CD4-positive, alpha-beta memory T cell (primary cell): ENCODE data around the gene LRFN2. TPM values are rescaled to one million over a fixed set of nuclear protein-coding genes. Genes with fewer than 3 reads are reported as not detected.

Experiments used
- CTCF ChIA-PET: fragments of 350-600 bp; sonication (Branson Sonifier 250); formaldehyde crosslinking; loops from one replicate; lab custom pipeline; 2021; ENCODE audit warnings: inconsistent platforms; ENCODE audit not compliant: partially characterized antibody; lab: Charles Lee
- POLR2A ChIA-PET: fragments of 350-600 bp; sonication (Branson Sonifier 250); formaldehyde crosslinking; loops from one replicate; lab custom pipeline; 2021; ENCODE audit not compliant: partially characterized antibody; lab: Charles Lee
- DNase-seq, 5 donors: peaks; one replicate each; pipeline versions ENCODE4 v3.0.0 to v3.0.0-alpha.2; 2020 to 2022; ENCODE audit warnings: mixed read lengths in 1 of 5
- H3K27ac ChIP-seq: one replicate; pipeline ENCODE4 v1.7.0; 2013; ENCODE audit warnings: low read depth, low read length
- H3K27me3 ChIP-seq: 2 replicates; pipeline ENCODE4 v1.7.0; 2013; ENCODE audit warnings: mild to moderate bottlenecking, low read length, moderate library complexity; ENCODE audit not compliant: insufficient read depth
- H3K36me3 ChIP-seq: 2 replicates; pipeline ENCODE4 v1.7.0; 2013; ENCODE audit warnings: mild to moderate bottlenecking, low read length, moderate library complexity; ENCODE audit not compliant: insufficient read depth
- H3K4me1 ChIP-seq: 2 replicates; pipeline ENCODE4 v1.7.0; 2013; ENCODE audit warnings: mild to moderate bottlenecking, low read length, moderate library complexity; ENCODE audit not compliant: insufficient read depth
- H3K4me3 ChIP-seq, 2 donors: one replicate each; pipeline ENCODE4 v1.7.0; 2013; ENCODE audit warnings: low read length in 2 of 2, mild to moderate bottlenecking in 1 of 2
- H3K9me3 ChIP-seq, 2 donors: one replicate each; pipeline ENCODE4 v1.7.0; 2013; ENCODE audit warnings: low read length in 2 of 2, control low read depth in 1 of 2; ENCODE audit not compliant: control insufficient read depth in 1 of 2
- H3K27ac Mint-ChIP-seq, 7 donors: one replicate each; pipeline ENCODE4 v1.8.0; 2020 to 2021; ENCODE audit warnings: mixed read lengths in 7 of 7, mild to moderate bottlenecking in 6 of 7, inconsistent platforms in 3 of 7, moderate library complexity in 3 of 7
- H3K27me3 Mint-ChIP-seq, 2 donors: one replicate each; pipeline ENCODE4 v1.8.0; 2020 to 2021; ENCODE audit warnings: mixed read lengths in 2 of 2
- H3K36me3 Mint-ChIP-seq, 2 donors: one replicate each; pipeline ENCODE4 v1.8.0; 2020 to 2021; ENCODE audit warnings: mixed read lengths in 2 of 2, inconsistent platforms in 1 of 2, mild to moderate bottlenecking in 1 of 2
- H3K4me1 Mint-ChIP-seq, 4 donors: one replicate each; pipeline ENCODE4 v1.8.0; 2020 to 2021; ENCODE audit warnings: mixed read lengths in 4 of 4, mild to moderate bottlenecking in 1 of 4
- H3K4me3 Mint-ChIP-seq, 8 donors: one replicate each; pipeline ENCODE4 v1.8.0; 2020 to 2021; ENCODE audit warnings: mixed read lengths in 8 of 8, mild to moderate bottlenecking in 7 of 8, moderate library complexity in 6 of 8, inconsistent platforms in 3 of 8
- H3K9me3 Mint-ChIP-seq, 8 donors: one replicate each; pipeline ENCODE4 v1.8.0; 2020 to 2021; ENCODE audit warnings: mixed read lengths in 8 of 8, mild to moderate bottlenecking in 5 of 8, inconsistent platforms in 3 of 8, moderate library complexity in 1 of 8
- intact Hi-C: fragments of 100-400 bp; cut with micrococcal nuclease; formaldehyde crosslinking; loops from one replicate; pipeline ENCODE4 v1.15.1; 2023
- polyA plus RNA-seq, 2 donors: library from polyadenylated mRNA; unstranded; fragments of 300-500 nt; fragmentation: Illumina TruSeq; gene quantifications; one replicate each; pipeline ENCODE4 v1.2.3, GENCODE V29; 2021
- total RNA-seq, 2 experiments: library from RNA; stranded (reverse); gene quantifications; one replicate each; pipeline ENCODE4 v1.2.3, GENCODE V29; 2021

The LRFN2 gene
- total and polyA plus RNA-seq, 4 experiments from 2014 or later = 0.17 TPM; not detected in 3

- Histone ChIP-seq H3K4me3 (no peak overlapping the region), H3K36me3 (no peaks in the 10 kb centered on the region), H3K4me1 (no peaks in the 10 kb centered on the region), H3K9me3 (no peaks in the 10 kb centered on the region), H3K27me3 (no peaks in the 10 kb centered on the region), H3K27ac (no peak overlapping the region)
- H3K4me3 Mint-ChIP-seq = no peak overlapping the region
- no peak overlapping the region for H3K27ac Mint-ChIP-seq
- H3K9me3 Mint-ChIP-seq = no peaks in the 10 kb centered on the region
- peaks cover 0 to 2% of the 10 kb centered on the region in 2 donors for H3K27me3 Mint-ChIP-seq
- no peaks in the 10 kb centered on the region for H3K4me1 Mint-ChIP-seq
- POLR2A ChIA-PET = no interaction called here
- H3K36me3 Mint-ChIP-seq = no peaks in the 10 kb centered on the region
- CTCF ChIA-PET = no interaction called here
- intact Hi-C loops = no loop called here
- no peak for DNase-seq
Measured at GRCh38 chr6:40509086-40509485, 78.1 kb downstream of the LRFN2 start.

GRCh38 chr6:40506954-40507353 lies 80.2 kb downstream of the LRFN2 start:
- peaks cover 2 to 6% of the 10 kb centered on the region in 2 donors for H3K27me3 Mint-ChIP-seq
- ChIA-PET CTCF (no interaction called here), POLR2A (no interaction called here)
- Histone ChIP-seq H3K4me1 (no peaks in the 10 kb centered on the region), H3K27me3 (no peaks in the 10 kb centered on the region), H3K4me3 (no peak overlapping the region), H3K9me3 (no peaks in the 10 kb centered on the region), H3K27ac (no peak overlapping the region), H3K36me3 (no peaks in the 10 kb centered on the region)
- no peak for DNase-seq
- no peaks in the 10 kb centered on the region for H3K9me3 Mint-ChIP-seq
- no peaks in the 10 kb centered on the region for H3K36me3 Mint-ChIP-seq
- intact Hi-C loops = no loop called here
- H3K4me3 Mint-ChIP-seq = no peak overlapping the region
- H3K4me1 Mint-ChIP-seq = no peaks in the 10 kb centered on the region
- no peak overlapping the region for H3K27ac Mint-ChIP-seq

GRCh38 chr6:40505191-40505810 lies 81.9 kb downstream of the LRFN2 start:
- H3K9me3 Mint-ChIP-seq = no peaks in the 10 kb centered on the region
- Histone ChIP-seq H3K9me3 (no peaks in the 10 kb centered on the region), H3K4me1 (no peaks in the 10 kb centered on the region), H3K36me3 (no peaks in the 10 kb centered on the region), H3K27ac (no peak overlapping the region), H3K4me3 (no peak overlapping the region), H3K27me3 (no peaks in the 10 kb centered on the region)
- no peak overlapping the region for H3K27ac Mint-ChIP-seq
- H3K4me1 Mint-ChIP-seq = no peaks in the 10 kb centered on the region
- H3K4me3 Mint-ChIP-seq = no peak overlapping the region
- POLR2A ChIA-PET = no interaction called here
- peaks cover 2 to 7% of the 10 kb centered on the region in 2 donors for H3K27me3 Mint-ChIP-seq
- CTCF ChIA-PET = no interaction called here
- DNase-seq = no peak
- H3K36me3 Mint-ChIP-seq = no peaks in the 10 kb centered on the region
- intact Hi-C loops = no loop called here

GRCh38 chr6:40504274-40504673 lies 82.9 kb downstream of the LRFN2 start:
- H3K27ac ChIP-seq = no peak overlapping the region
- no peaks in the 10 kb centered on the region for H3K4me1 ChIP-seq
- H3K36me3 ChIP-seq = no peaks in the 10 kb centered on the region
- ChIA-PET POLR2A (no interaction called here), CTCF (no interaction called here)
- Mint-ChIP-seq H3K4me3 (no peak overlapping the region), H3K4me1 (no peaks in the 10 kb centered on the region), H3K9me3 (no peaks in the 10 kb centered on the region), H3K27me3 (peaks cover 2 to 9% of the 10 kb centered on the region in 2 donors), H3K36me3 (no peaks in the 10 kb centered on the region), H3K27ac (no peak overlapping the region)
- no peak for DNase-seq
- intact Hi-C loops = no loop called here
- H3K9me3 ChIP-seq = no peaks in the 10 kb centered on the region
- H3K27me3 ChIP-seq = no peaks in the 10 kb centered on the region
- no peak overlapping the region for H3K4me3 ChIP-seq

GRCh38 chr6:40500227-40500626 lies 86.9 kb downstream of the LRFN2 start:
- Mint-ChIP-seq H3K4me1 (no peaks in the 10 kb centered on the region), H3K27me3 (peaks cover 5 to 15% of the 10 kb centered on the region in 2 donors), H3K4me3 (no peak overlapping the region), H3K36me3 (no peaks in the 10 kb centered on the region), H3K9me3 (no peaks in the 10 kb centered on the region), H3K27ac (no peak overlapping the region)
- Histone ChIP-seq H3K9me3 (no peaks in the 10 kb centered on the region), H3K4me1 (no peaks in the 10 kb centered on the region), H3K27me3 (no peaks in the 10 kb centered on the region), H3K27ac (no peak overlapping the region), H3K4me3 (no peak overlapping the region), H3K36me3 (no peaks in the 10 kb centered on the region)
- DNase-seq = no peak
- ChIA-PET POLR2A (no interaction called here), CTCF (no interaction called here)
- intact Hi-C loops = no loop called here

- no peaks in the 10 kb centered on the region for H3K9me3 ChIP-seq
- H3K4me1 ChIP-seq = no peaks in the 10 kb centered on the region
- intact Hi-C loops = no loop called here
- CTCF ChIA-PET = no interaction called here
- POLR2A ChIA-PET = no interaction called here
- no peak overlapping the region for H3K27ac ChIP-seq
- Mint-ChIP-seq H3K27ac (no peak overlapping the region), H3K9me3 (no peaks in the 10 kb centered on the region), H3K4me1 (no peaks in the 10 kb centered on the region), H3K27me3 (peaks cover 5 to 15% of the 10 kb centered on the region in 2 donors), H3K4me3 (no peak overlapping the region), H3K36me3 (no peaks in the 10 kb centered on the region)
- H3K4me3 ChIP-seq = no peak overlapping the region
- no peak for DNase-seq
- no peaks in the 10 kb centered on the region for H3K27me3 ChIP-seq
- H3K36me3 ChIP-seq = no peaks in the 10 kb centered on the region
Measured at GRCh38 chr6:40499215-40499614, 87.9 kb downstream of the LRFN2 start.

GRCh38 chr6:40498148-40498547 lies 89.0 kb downstream of the LRFN2 start:
- no peak for DNase-seq
- CTCF ChIA-PET = no interaction called here

More at GRCh38 chr6:40498148-40498547, 89.0 kb downstream of the LRFN2 start:
- no peaks in the 10 kb centered on the region for H3K4me1 Mint-ChIP-seq
- no peaks in the 10 kb centered on the region for H3K36me3 ChIP-seq
- intact Hi-C loops = no loop called here
- no peaks in the 10 kb centered on the region for H3K9me3 Mint-ChIP-seq
- H3K4me1 ChIP-seq = no peaks in the 10 kb centered on the region
- no peak overlapping the region for H3K4me3 ChIP-seq
- no peaks in the 10 kb centered on the region for H3K9me3 ChIP-seq
- H3K27ac ChIP-seq = no peak overlapping the region
- H3K27ac Mint-ChIP-seq = no peak overlapping the region
- POLR2A ChIA-PET = no interaction called here
- H3K27me3 Mint-ChIP-seq = peaks cover 5 to 9% of the 10 kb centered on the region in 2 donors
- no peaks in the 10 kb centered on the region for H3K27me3 ChIP-seq
- H3K4me3 Mint-ChIP-seq = no peak overlapping the region
- H3K36me3 Mint-ChIP-seq = no peaks in the 10 kb centered on the region
